Osteoblast (primary cell): ENCODE data around the gene STRN4. TPM values are rescaled to one million over a fixed set of nuclear protein-coding genes. Genes with fewer than 3 reads are reported as not detected.

ENCODE experiments used
- DNase-seq: peaks from one replicate; pipeline ENCODE4 v3.0.0; 2011; ENCODE audit warnings: low spot score, mixed read lengths; ENCODE audit not compliant: insufficient read length; ENCODE audit errors: missing footprints
- H2AFZ ChIP-seq: 2 replicates; pipeline ENCODE4 v1.6.0; 2011; ENCODE audit warnings: mild to moderate bottlenecking, low read length
- H3K27ac ChIP-seq: 2 replicates; pipeline ENCODE4 v1.5.1; 2011; ENCODE audit warnings: mild to moderate bottlenecking, low read depth, low read length, moderate library complexity
- H3K27me3 ChIP-seq: 2 replicates; pipeline ENCODE4 v1.6.0; 2012; ENCODE audit warnings: mild to moderate bottlenecking, control low read depth, inconsistent platforms, low read length, moderate library complexity; ENCODE audit not compliant: insufficient read depth
- H3K36me3 ChIP-seq: 2 replicates; pipeline ENCODE4 v1.5.1; 2011; ENCODE audit warnings: mild to moderate bottlenecking, low read length, control low read depth, moderate library complexity; ENCODE audit not compliant: insufficient read depth
- H3K4me1 ChIP-seq: 2 replicates; pipeline ENCODE4 v1.5.1; 2011; ENCODE audit warnings: mild to moderate bottlenecking, low read length, control low read depth, moderate library complexity; ENCODE audit not compliant: insufficient read depth
- H3K4me2 ChIP-seq: 2 replicates; pipeline ENCODE4 v1.6.0; 2011; ENCODE audit warnings: mild to moderate bottlenecking, low read length; ENCODE audit not compliant: insufficient read depth
- H3K4me3 ChIP-seq: fragments of 200-600 bp; sonication (generic); 3 replicates; pipeline ENCODE4 v1.5.1; 2012; ENCODE audit warnings: mild to moderate bottlenecking, low read length, inconsistent platforms; ENCODE audit not compliant: insufficient read depth
- H3K79me2 ChIP-seq: 2 replicates; pipeline ENCODE4 v1.6.0; 2012; ENCODE audit warnings: mild to moderate bottlenecking, low read length, control low read depth, inconsistent platforms; ENCODE audit not compliant: insufficient read depth
- H3K9me3 ChIP-seq: 2 replicates; pipeline ENCODE4 v1.5.1; 2011; ENCODE audit warnings: low read depth, low read length, control low read depth
- H4K20me1 ChIP-seq: 2 replicates; pipeline ENCODE4 v1.6.0; 2012; ENCODE audit warnings: mild to moderate bottlenecking, low read length, control low read depth; ENCODE audit not compliant: insufficient read depth
- total RNA-seq: library from RNA; depleted of rRNA; stranded (reverse); fragments of >200 nt; gene quantifications from 2 replicates; pipeline ENCODE4 v1.2.3, GENCODE V29; 2012
- TF ChIP-seq, protein P1 (sequence below): IDR thresholded peaks from 2 replicates; pipeline ENCODE4 v1.5.1; 2011; ENCODE audit warnings: mild to moderate bottlenecking, low read depth, low read length, moderate library complexity; ENCODE audit errors: extremely low read depth

STRN4 gene
- total RNA-seq, 1 donor, result 56.5 TPM

DNA sequence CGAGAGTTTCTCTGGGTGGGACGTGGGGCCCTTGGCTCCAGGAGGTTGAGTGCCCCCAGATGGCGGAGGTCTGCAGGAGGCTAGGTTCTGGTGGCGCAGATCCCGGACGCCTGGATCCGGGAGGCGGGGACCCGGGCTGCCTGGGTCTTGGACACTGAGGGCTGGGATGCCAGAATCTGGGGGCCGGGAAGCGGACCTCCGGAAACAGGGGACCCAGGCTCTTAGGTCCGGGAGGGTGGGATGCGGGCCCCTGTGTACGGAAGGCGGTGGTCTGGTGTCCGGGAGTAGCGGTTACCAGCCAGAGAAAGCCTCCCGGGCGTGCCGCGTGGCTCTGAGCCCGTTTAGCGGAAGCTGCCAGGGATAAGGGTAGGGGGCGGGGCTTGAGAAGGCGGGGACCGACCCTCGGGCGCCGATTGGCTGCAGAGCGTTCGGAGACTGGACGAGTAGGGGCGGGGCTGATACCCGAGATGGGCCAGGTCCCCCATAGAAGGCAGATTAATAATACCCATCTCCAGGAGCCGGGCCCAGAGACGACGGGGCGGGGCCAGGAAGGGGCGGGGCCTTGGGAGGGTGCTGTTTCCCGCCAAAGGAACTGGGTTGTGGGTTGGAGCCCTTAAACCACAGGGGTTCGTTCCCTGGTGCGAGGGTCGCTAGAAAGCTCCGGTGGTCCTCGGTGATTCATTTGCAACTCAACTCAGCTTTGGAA lies 42.2 kb upstream of the STRN4 start, which contains the start of gene SLC1A5:
Gene SLC1A5, minus strand, starts transcription at position 333 of the 706 bp plus-strand sequence. CDS start 629 bp downstream, outside the sequence.
- peak within 1 kb of the TSS; percentile 80 for H3K4me3 ChIP-seq
- peaks cover 49% of the 10 kb centered on the region for H3K79me2 ChIP-seq
- H3K9me3 ChIP-seq, result no peaks in the 10 kb centered on the region
- peak within 1 kb of the TSS; percentile 99 for H3K4me2 ChIP-seq
- H2AFZ ChIP-seq, result no peak within 1 kb of the TSS
- H3K27ac ChIP-seq, result peak within 1 kb of the TSS; percentile 97
- H3K4me1 ChIP-seq, result peaks cover 40% of the 10 kb centered on the region
- peaks cover 21% of the 10 kb centered on the region for H3K36me3 ChIP-seq
- H3K27me3 ChIP-seq, result no peaks in the 10 kb centered on the region
- DNase-seq, result peak; percentile 99
- peaks cover 29% of the 10 kb centered on the region for H4K20me1 ChIP-seq
- TF ChIP-seq, protein P1, sequence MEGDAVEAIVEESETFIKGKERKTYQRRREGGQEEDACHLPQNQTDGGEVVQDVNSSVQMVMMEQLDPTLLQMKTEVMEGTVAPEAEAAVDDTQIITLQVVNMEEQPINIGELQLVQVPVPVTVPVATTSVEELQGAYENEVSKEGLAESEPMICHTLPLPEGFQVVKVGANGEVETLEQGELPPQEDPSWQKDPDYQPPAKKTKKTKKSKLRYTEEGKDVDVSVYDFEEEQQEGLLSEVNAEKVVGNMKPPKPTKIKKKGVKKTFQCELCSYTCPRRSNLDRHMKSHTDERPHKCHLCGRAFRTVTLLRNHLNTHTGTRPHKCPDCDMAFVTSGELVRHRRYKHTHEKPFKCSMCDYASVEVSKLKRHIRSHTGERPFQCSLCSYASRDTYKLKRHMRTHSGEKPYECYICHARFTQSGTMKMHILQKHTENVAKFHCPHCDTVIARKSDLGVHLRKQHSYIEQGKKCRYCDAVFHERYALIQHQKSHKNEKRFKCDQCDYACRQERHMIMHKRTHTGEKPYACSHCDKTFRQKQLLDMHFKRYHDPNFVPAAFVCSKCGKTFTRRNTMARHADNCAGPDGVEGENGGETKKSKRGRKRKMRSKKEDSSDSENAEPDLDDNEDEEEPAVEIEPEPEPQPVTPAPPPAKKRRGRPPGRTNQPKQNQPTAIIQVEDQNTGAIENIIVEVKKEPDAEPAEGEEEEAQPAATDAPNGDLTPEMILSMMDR, result no peak

DNA sequence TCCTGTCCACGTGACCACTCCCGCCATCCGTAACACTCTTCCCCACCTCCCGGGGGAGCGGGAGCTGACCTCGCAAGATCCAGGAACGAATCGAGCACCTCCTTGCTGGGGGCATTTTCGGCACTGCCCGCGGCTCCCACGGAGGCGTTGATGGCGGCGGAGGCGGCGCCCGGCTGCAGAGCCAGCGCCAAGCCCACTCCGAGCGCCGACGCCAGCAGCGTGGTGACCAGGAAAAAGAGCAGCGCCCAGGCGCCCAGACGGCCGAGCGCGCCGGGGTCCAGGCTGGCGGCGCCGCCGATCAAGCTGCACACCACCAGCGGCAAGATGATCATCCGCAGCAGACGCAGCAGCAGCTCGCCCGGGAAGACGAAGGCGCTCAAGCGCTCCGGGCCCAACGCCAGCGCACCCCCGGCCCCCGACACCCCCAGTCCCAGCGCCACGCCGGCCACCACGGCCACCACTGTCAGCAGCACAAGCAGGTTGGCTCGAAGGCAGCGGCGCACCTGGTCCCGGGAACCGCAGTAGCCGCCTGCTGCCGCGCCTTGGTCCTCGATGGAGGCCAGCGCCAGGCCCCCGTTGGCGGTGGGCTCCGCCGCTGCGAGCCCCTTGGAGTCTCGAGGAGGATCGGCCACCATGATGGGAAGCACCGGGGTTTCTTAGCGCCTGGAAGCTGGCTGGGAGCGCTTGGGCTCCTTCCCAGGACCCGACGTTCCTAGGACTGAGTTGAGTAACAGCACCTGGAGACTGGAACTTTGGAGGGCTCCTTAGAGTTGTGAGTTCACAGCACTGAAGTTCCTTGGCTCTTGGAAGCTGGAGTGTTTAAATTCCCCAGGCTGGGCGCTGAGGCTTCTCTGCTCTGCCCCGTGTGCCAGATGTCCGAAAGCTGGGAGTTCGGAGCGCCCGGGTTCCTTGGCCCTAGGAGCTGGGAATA lies 41.3 kb upstream of the STRN4 start:
- peak overlapping the region; percentile 80 for H3K4me3 ChIP-seq
- peak overlapping the region; percentile 97 for H3K27ac ChIP-seq
- H3K4me1 ChIP-seq, result peaks cover 36% of the 10 kb centered on the region
- peak; percentile 89 for DNase-seq
- H3K36me3 ChIP-seq, result peaks cover 30% of the 10 kb centered on the region
- TF ChIP-seq, protein P1, result no peak
- H2AFZ ChIP-seq, result peak overlapping the region; percentile 35
- peak overlapping the region; percentile 99 for H3K4me2 ChIP-seq
- peaks cover 32% of the 10 kb centered on the region for H4K20me1 ChIP-seq
- H3K27me3 ChIP-seq, result no peaks in the 10 kb centered on the region
- H3K79me2 ChIP-seq, result peaks cover 57% of the 10 kb centered on the region
- H3K9me3 ChIP-seq, result no peaks in the 10 kb centered on the region

DNA sequence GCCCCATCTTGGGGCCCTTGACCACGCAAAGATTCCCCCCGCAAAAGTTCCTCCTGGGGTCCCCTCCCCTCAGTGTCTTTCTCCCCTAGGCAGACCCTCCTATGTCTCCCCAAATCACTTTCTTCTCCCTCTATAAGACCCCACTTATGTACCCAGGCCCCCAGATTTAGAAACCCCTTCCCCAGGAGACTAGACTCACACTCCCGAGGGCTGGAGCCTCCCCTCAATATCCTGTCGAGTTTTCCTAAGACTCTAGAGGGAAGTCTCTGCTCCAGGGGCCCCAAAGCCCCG lies 40.7 kb upstream of the STRN4 start:
- TF ChIP-seq, protein P1, result no peak
- Histone ChIP-seq H3K27ac (peak overlapping the region; percentile 97), H2AFZ (peak overlapping the region; percentile 35), H3K27me3 (no peaks in the 10 kb centered on the region), H3K79me2 (peaks cover 63% of the 10 kb centered on the region), H3K4me2 (peak overlapping the region; percentile 99), H3K36me3 (peaks cover 35% of the 10 kb centered on the region), H3K4me1 (peaks cover 33% of the 10 kb centered on the region), H4K20me1 (peaks cover 35% of the 10 kb centered on the region), H3K9me3 (no peaks in the 10 kb centered on the region), H3K4me3 (peak overlapping the region; percentile 80)
- peak; percentile 6 for DNase-seq
